Dermis blood vessel endothelial cell (primary cell): ENCODE measurements around the gene RPL22L1. TPM values are rescaled to one million over a fixed set of nuclear protein-coding genes. Genes with fewer than 3 reads are reported as not detected.
"Not testable (repeated sequence)": the region's sequence is repeated elsewhere in the genome, so short reads cannot be mapped to it uniquely, and the experiment has no call there.

Source experiments
- DNase-seq: peaks from one replicate; pipeline ENCODE4 v3.0.0; 2010
- total RNA-seq: library from RNA; depleted of rRNA; stranded (reverse); fragments of >200 nt; gene quantifications from 2 replicates; pipeline ENCODE4 v1.2.3, GENCODE V29; 2014

Gene RPL22L1
- total RNA-seq = 63.3 and 80.7 TPM in 2 replicates

DNA sequence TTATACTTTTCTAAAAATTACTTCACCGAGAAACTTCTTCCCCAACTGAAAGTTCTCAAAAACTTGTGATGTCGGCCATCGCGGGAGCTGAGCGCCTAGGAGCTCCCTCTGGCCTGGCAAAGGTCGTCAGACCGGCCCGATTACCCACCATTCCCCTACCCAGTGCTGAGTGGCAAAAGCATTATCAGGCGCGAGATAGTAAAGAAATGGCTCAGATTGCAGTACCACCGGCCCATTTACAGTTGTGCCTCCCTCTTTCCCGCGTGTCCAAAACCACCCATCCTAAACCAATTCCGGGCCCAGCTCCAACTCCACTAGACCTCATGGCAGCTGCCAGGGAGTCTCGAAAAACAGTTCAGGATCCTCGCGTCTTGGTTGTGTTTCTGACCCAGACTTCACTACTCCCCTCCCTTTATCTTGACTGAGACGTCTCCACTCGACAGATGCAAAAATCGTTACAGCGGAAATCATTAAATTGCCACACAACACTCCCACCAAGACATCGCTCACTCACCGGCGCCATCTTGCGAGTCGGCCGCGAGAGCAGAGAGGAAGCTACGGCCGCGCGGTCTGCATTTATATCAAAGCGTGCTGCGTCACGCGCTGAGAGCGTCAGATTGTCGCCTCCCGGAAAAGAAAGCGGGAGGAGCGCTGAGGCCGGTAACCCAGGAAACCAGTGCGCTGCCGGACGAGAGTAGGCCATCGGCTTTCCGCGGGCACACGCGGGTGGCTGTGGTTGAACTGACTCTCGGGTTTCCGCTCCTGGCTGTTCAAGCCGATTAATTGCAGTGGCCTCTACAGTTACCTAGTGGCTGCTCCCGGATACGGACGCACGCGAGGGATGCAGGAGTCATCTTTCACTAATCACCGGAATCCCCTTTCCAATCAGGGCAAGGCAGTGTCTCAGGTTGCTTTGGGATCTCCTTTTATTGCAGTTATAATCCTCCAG is at the start of gene RPL22L1:
RPL22L1 (minus strand) TSS at position 551 of the 949 bp plus-strand sequence; CDS start at position 523, 28 bp downstream.
- peak; percentile 96 for DNase-seq

DNA sequence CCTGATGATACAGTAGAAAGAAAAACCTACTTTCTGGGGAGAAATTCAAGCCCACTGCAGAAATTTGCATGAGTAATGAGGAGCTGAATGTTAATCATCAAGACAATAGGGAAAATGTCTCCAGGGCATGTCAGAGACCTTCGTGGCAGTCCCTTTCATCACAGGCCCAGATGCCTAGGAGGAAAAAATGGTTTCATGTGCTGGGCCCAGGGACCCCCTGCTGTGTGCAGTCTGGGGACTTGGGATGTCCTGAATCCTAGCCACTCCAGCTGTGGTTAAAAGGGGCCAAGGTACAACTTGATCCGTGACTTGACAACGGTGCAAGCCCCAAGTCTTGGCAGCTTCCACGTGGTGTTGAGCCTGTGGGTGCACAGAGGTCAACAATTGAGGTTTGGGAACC is 48.7 kb upstream of the RPL22L1 start:
- no peak for DNase-seq

GRCh38 chr3:170914690-170915089 is 44.7 kb upstream of the RPL22L1 start:
- DNase-seq = no peak

- no peak for DNase-seq
Observed at GRCh38 chr3:170914212-170914611, 44.2 kb upstream of the RPL22L1 start.

DNA sequence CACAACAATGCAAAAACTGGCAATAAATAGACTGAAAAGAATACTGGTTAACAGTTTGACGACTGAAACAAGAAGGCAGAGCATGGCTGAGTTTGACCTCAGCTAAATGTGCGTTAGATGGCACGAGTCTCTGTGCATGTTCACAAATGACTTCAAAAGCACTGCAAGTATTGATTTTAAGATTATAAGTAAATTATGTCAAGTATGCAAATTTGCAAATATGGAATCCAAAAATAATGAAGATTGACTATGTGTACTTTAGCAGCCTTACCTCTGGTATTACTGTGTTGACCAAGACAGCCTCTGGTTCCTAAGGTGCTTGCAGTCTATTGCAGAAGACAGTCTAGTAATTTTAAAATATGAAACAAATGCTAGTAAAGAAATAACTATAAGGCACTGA is 41.1 kb upstream of the RPL22L1 start:
- no peak for DNase-seq

DNA sequence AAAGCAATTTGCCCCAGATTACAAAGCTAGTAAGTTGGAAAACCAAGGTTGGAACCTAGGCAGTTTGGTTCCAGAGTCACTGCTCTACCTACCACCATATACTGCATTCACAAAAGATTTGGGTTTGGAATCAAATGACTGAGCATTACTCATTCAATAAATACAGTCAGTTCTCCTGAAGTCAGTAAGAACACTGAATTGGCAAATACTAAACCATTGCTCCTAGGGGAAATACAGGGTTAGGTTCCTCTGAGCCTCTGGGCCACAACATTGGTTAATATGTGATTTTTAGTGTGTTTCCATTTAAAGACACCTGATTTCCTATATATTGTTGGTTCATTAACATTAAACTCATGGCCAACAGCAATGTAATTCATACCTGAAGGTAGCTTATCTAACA is 40.5 kb upstream of the RPL22L1 start:
- no peak for DNase-seq

DNA sequence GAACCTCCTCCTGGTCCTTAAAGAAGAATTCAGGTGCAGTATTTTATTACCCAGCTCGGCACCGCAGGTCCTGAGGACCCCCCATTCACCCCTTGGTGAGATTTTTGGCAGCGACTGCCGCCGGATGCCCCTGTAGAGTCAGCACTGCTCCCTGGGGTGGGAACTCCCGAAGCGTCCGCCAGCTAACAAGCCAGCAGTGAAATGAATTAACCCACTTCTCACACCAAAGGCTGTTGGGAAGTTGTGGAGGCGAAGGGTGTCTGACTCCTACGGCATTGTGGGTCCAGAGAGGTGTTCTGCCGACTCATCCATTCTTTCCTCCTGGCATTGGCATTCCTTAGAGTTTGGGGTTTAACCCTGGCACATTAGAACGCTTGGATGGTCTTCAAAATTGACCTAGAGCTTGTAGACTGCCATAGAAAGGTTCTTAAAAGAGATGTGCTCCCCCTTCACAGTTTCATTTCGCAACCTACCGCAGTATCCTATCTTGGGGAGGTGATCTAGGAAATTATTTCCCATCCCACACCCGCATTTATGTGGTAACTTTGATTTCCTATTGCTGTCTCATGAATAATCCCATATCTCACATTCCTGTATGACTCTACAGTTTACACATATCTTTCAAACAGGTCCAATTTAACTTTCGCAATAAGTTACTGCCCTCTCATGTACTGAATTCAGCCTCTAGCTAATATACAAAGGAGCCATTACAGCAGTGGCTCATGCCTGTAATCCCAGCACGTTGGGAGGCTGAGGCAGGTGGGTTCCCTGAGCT is 39.3 kb upstream of the RPL22L1 start:
- DNase-seq = no peak

DNA sequence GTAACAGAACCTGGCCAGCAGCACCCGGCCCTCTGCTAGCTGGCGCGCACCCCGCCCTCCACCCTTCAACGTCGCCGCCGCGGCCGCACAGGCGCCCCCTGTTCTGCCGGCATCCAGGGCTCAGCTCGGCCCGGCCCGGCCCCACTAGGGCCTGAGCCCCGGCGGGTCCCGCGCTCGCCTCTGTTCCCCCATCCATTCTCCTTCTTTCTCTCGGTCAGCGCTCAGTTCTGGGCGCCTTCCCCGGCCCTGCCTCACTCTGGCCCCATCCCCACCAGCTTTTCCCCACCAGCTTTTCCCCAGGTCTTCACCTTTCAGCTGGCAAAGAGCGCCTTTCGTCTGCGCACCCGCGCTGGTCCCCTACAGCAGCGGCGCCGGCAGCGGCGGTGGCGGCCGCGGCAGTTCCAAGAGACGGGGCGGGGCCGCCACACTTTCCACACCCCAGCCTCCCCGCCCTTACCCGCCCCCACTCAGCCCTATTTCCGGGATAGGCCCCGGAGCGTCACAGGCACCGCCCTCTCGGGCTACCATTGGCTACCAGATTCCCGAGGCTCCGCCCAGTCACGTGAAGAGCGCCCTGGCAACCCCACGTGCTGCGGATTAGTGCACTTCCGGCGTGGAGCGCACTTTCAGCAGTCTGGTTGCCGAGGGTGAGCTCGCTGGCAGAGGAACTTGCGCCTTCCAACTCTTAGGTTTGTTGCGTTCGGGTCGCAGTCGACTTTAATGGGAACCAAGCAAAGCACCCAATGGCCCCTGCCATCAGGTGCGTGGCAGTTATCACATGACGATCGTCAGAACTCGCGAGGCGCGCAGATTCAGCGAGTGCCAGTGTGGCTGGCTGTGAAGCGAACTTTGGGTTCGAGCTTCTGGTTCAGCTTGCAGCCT is 38.5 kb upstream of the RPL22L1 start, which contains the start of gene EIF5A2:
EIF5A2 (minus strand) TSS at position 403 of the 882 bp plus-strand sequence. CDS start 831 bp downstream, outside the sequence.
- DNase-seq = peak; percentile 93

- peak; percentile 26 for DNase-seq
Observed at GRCh38 chr3:170907637-170908234, 37.7 kb upstream of the RPL22L1 start.

GRCh38 chr3:170905862-170906261 is 35.9 kb upstream of the RPL22L1 start:
- DNase-seq = no peak

GRCh38 chr3:170903123-170903522 is 33.1 kb upstream of the RPL22L1 start:
- DNase-seq = no peak

GRCh38 chr3:170899455-170899854 is 29.5 kb upstream of the RPL22L1 start:
- DNase-seq = no peak

DNA sequence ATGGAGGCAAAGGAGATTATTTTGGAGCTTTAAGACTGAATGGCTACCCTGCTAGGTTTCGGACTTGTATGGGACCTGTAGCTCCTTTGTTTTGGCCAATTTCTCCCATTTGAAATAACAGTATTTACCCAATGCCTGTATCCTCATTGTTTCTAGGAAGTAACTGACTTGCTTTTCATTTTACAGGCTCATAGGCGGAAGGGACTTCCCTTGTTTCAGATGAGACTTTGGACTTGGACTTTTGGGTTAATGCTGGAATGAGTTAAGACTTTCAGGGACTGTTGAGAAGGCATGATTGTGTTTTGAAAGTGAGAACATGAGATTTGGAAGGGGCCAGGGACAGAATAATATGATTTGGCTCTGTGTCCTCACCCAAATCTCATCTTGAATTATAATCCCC is 28.0 kb upstream of the RPL22L1 start:
- DNase-seq = no peak

GRCh38 chr3:170897199-170897598 is 27.2 kb upstream of the RPL22L1 start:
- not testable (repeated sequence) for DNase-seq

- DNase-seq = no peak
Observed at GRCh38 chr3:170896781-170897180, 26.8 kb upstream of the RPL22L1 start.

DNA sequence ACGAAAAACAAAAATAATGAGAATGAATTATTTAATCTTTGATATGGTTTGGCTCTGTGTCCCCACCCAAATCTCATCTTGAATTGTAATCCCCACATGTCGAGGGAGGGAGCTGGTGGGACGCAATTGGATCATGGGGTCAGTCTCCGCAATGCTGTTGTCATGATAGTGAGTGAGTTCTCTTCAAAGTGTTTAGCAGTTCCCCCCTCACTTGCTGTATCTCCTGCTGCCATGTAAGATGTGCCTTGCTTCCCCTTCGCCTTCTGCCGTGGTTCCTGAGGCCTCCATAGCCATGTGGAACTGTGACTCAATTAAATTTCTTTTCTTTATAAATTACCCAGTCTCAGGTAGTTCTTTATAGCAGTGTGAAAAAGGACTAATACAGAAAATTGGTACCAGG is 26.3 kb upstream of the RPL22L1 start:
- not testable (repeated sequence) for DNase-seq

DNA sequence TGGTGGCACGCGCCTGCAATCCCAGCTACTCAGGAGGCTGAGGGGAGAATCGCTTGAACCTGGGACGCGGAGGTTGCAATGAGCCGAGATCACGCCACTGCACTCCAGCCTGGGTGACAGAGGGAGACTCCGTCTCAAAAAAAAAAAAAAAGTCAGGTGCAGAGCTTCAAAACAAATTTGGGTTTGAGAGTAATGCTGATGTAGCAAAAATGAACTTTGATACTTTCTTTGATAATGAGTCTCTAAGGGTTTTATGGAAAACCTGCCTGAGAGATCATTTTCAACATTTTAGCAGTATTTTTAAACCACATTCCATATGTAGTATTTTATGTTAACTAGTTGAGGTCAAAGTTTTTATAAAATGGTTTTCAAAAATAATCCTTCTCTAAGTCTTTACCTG is 23.9 kb upstream of the RPL22L1 start:
- DNase-seq = no peak

GRCh38 chr3:170889630-170890029 is 19.6 kb upstream of the RPL22L1 start:
- no peak for DNase-seq

DNA sequence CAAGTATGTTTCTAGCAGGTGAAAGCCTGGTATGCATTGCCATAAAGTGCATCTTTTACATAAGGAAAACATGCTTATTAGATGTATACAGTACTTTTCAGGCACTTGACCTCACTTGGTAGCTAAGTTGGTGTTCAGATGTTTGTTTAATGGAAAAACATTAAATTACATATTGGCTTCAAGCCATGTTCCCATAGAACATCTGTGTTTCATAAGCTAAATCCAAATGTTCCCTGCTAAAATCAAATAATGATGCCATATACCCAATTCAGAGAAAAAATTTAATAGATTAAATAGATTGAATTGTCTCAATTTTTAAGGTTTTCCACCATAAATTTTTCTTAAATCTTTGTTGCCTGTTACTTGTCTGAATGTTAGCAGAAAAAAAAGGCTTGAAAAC is 19.1 kb upstream of the RPL22L1 start:
- no peak for DNase-seq

DNA sequence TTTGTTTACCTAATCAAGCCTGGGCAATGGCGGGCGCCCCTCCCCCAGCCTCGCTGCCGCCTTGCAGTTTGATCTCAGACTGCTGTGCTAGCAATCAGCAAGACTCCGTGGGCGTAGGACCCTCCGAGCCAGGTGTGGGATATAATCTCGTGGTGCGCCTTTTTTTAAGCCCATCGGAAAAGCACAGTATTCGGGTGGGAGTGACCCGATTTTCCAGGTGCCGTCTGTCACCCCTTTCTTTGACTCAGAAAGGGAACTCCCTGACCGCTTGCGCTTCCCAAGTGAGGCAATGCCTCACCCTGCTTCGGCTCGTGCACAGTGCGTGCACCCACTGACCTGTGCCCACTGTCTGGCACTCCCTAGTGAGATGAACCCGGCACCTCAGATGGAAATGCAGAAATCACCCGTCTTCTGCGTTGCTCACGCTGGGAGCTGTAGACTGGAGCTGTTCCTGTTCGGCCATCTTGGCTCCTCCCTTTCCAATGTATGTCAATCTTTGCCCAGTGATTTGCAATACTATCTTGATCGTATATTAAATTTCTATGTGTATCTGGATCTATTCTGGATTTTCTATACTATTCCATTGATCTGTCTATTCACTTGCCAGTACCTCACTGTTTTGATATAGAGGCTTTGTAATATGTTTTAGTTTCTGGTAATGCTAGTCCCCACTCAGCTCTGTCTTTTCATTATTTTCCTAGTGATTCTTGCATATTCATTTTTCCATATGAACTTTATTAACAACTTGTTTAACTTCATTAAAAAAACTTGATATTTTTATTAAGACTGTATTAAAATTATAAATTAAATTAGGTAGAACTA is 14.3 kb upstream of the RPL22L1 start:
- not testable (repeated sequence) for DNase-seq

- not testable (repeated sequence) for DNase-seq
Observed at GRCh38 chr3:170878688-170879087, 8.7 kb upstream of the RPL22L1 start.
